K562 (cell line): ENCODE data around the gene SAMD10. TPM values are rescaled to one million over a fixed set of nuclear protein-coding genes. Genes with fewer than 3 reads are reported as not detected.

ENCODE experiments used
- BRF1 ChIP-seq: IDR thresholded peaks from 3 replicates; pipeline ENCODE4 v1.6.1; 2011; ENCODE audit warnings: borderline replicate concordance, mild to moderate bottlenecking; ENCODE audit not compliant: insufficient read length; ENCODE audit errors: extremely low read depth
- CBFA2T3 ChIP-seq: fragments of 450-650 bp; IDR thresholded peaks from 2 replicates; pipeline ENCODE4 v1.6.1; 2017
- CBX3 ChIP-seq, 2 experiments: IDR thresholded peaks; 1 replicate in 1 of 2; 2 replicates in 1 of 2; pipeline ENCODE4 v1.6.1; 2012; ENCODE audit warnings: inconsistent platforms in 2 of 2, low read length in 2 of 2, borderline replicate concordance in 1 of 2, control low read depth in 1 of 2
- CUX1 ChIP-seq: fragments of 200-800 bp; sonication (Bioruptor generic); IDR thresholded peaks from 2 replicates; pipeline ENCODE4 v1.6.1; 2016; ENCODE audit warnings: missing genetic modification characterization, missing compliant biosample characterization
- HDGF ChIP-seq: fragments of 450-650 bp; IDR thresholded peaks from 2 replicates; pipeline ENCODE4 v1.6.1; 2016
- KAT7 ChIP-seq: sonication (generic); formaldehyde crosslinking; IDR thresholded peaks from 2 replicates; pipeline ENCODE4 v1.8.0; 2022; ENCODE audit warnings: missing genetic modification reagents, mild to moderate bottlenecking, borderline replicate concordance
- MAX ChIP-seq: sonication (generic); formaldehyde crosslinking; IDR thresholded peaks from 2 replicates; pipeline ENCODE4 v1.9.0; 2022; ENCODE audit warnings: mild to moderate bottlenecking, missing genetic modification reagents
- MTF1 ChIP-seq: fragments of 250-450 bp; sonication (Bioruptor Pico); IDR thresholded peaks from 2 replicates; pipeline ENCODE4 v1.9.0; 2021; ENCODE audit warnings: moderate library complexity, mild to moderate bottlenecking, inconsistent platforms, borderline replicate concordance
- NFYB ChIP-seq: IDR thresholded peaks from 2 replicates; pipeline ENCODE4 v1.6.1; 2011; ENCODE audit warnings: mild to moderate bottlenecking, moderate library complexity; ENCODE audit not compliant: insufficient read length; ENCODE audit errors: extremely low read depth
- RBM25 ChIP-seq: fragments of 200-400 bp; formaldehyde crosslinking; IDR thresholded peaks from 2 replicates; pipeline ENCODE4 v1.6.1; 2018; ENCODE audit warnings: low read length, low read depth, moderate library complexity; ENCODE audit not compliant: severe bottlenecking
- TCF7L2 ChIP-seq: fragments of 150-350 bp; IDR thresholded peaks from 2 replicates; pipeline ENCODE4 v1.6.1; 2016; ENCODE audit warnings: low read depth, mild to moderate bottlenecking, low read length, moderate library complexity
- TCFL5 ChIP-seq: fragments of 250-450 bp; sonication (Bioruptor Pico); conservative IDR thresholded peaks from 2 replicates; pipeline ENCODE4 v1.6.1; 2021; ENCODE audit warnings: mild to moderate bottlenecking, moderate library complexity, matching md5 sums
- TRIM25 ChIP-seq: fragments of 450-650 bp; IDR thresholded peaks from 2 replicates; pipeline ENCODE4 v1.7.0; 2016; ENCODE audit warnings: borderline replicate concordance
- ZNF431 ChIP-seq: sonication (generic); formaldehyde crosslinking; IDR thresholded peaks from 2 replicates; pipeline ENCODE4 v1.8.0; 2022; ENCODE audit warnings: mild to moderate bottlenecking, missing genetic modification reagents
- ZNF561 ChIP-seq: fragments of 450-650 bp; formaldehyde crosslinking; conservative IDR thresholded peaks from 2 replicates; pipeline ENCODE4 v1.4.0; 2020; ENCODE audit warnings: mild to moderate bottlenecking, moderate library complexity
- ZNF766 ChIP-seq: fragments of 200-800 bp; sonication (Bioruptor generic); conservative IDR thresholded peaks from 2 replicates; pipeline ENCODE4 v1.6.1; 2016; ENCODE audit warnings: missing genetic modification characterization, missing compliant biosample characterization
- polyA plus RNA-seq, 8 experiments: library from polyadenylated mRNA; depleted of rRNA in 4 of 8; stranded (reverse) in 5 of 8; unstranded in 3 of 8; fragments of >200 nt; fragmentation: Nextera tagmentation in 2 of 8; fragmentation: Illumina TruSeq in 1 of 8; extraction: Ambion mirVana in 2 of 8; extraction: Trizol in 1 of 8; gene quantifications; 2 replicates each; pipeline versions ENCODE4 v1.2.1 to v1.2.3, GENCODE V29; 2011 to 2014; ENCODE audit warnings: inconsistent platforms in 1 of 8, missing spikeins in 1 of 8
- total RNA-seq, 7 experiments: library from RNA; depleted of rRNA in 6 of 7; stranded (reverse); fragments of >200 nt in 6 of 7; fragmentation: Illumina TruSeq in 2 of 7; extraction: Trizol in 2 of 7; gene quantifications; 2 replicates each; pipeline versions ENCODE4 v1.2.1 to v1.2.3, GENCODE V29; 2011 to 2021; ENCODE audit warnings: low replicate concordance in 1 of 7
- TF ChIP-seq, protein P1 (sequence below): fragments of 450-650 bp; formaldehyde crosslinking; IDR thresholded peaks from 2 replicates; pipeline ENCODE4 v1.4.0; 2020; ENCODE audit warnings: mild to moderate bottlenecking

The SAMD10 gene
- total and polyA plus RNA-seq, 9 of the 15 experiments (the other 6 are each of a cell fraction or from before 2014, with no cell fraction given) = 0.37 to 15.2 (median 4.8) TPM

DNA sequence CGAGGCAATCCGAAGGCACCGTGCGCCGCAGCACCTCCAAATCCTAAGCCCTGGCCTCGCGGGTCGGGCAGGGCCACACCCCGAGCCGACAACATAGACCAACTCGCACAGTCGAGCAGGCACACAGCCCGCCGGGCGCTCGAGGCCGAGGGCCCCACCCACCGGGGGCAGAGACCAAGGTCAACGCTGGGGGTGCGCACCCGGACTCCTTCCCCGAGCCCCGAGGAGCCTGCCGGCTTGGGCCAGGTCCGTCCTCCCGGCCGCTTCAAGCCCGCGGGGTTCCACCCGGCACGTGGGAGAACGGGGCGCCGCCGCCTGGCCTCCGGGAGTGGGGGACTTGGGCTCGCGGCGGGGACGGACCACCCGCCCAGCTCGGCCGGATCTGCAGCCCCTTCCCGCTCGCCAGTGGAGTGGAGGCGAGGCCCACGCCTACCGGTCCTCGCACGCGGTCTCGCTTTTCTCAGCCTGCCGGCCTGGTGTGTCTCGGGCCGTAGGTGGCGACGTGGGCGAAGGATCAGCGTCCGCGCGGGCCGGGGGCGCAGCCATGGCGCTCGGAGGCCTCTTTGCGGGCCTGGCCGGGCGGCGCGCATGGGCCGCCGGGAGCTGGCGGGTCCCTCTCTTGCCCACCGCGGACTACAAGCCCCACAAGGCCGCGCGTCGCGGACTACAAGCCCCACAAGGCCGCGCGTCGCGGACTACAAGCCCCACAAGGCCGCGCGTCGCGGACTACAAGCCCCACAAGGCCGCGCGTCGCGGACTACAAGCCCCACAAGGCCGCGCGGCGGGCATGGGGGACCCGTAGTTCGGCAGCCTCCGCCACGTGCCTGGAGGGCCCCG is 23.4 kb downstream of the SAMD10 start, which contains the start of gene UCKL1 (continued):
- TF ChIP-seq CUX1 (CRISPR knock-in tag) (peak; percentile 67; the same call in 1 of the 2 replicates), CBX3 (IDR thresholded peaks at IDR 0.05; ENCODE audit: borderline replicate concordance in 1 of 2, low read length in 2 of 2) (no peak), ZNF561 (CRISPR knock-in tag) (no peak), MAX (CRISPR knock-in tag) (peak; percentile 92), KAT7 (CRISPR knock-in tag) (peak; percentile 88; the same call in 1 of the 2 replicates), HDGF (no peak), CBFA2T3 (no peak), TCF7L2 (no peak), ZNF431 (CRISPR knock-in tag) (0 out of 2 replicates have a peak, but pooled peaks have one; percentile 64), MTF1 (no peak), TCFL5 (CRISPR knock-in tag) (no peak), ZNF766 (CRISPR knock-in tag) (peak; percentile 98), RBM25 (no peak), TRIM25 (no peak), BRF1 (no peak), NFYB (no peak)
- TF ChIP-seq, protein P1, sequence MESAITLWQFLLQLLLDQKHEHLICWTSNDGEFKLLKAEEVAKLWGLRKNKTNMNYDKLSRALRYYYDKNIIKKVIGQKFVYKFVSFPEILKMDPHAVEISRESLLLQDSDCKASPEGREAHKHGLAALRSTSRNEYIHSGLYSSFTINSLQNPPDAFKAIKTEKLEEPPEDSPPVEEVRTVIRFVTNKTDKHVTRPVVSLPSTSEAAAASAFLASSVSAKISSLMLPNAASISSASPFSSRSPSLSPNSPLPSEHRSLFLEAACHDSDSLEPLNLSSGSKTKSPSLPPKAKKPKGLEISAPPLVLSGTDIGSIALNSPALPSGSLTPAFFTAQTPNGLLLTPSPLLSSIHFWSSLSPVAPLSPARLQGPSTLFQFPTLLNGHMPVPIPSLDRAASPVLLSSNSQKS (CRISPR knock-in tag) = no peak
